ENCODE data around the gene EML4.

DNA sequence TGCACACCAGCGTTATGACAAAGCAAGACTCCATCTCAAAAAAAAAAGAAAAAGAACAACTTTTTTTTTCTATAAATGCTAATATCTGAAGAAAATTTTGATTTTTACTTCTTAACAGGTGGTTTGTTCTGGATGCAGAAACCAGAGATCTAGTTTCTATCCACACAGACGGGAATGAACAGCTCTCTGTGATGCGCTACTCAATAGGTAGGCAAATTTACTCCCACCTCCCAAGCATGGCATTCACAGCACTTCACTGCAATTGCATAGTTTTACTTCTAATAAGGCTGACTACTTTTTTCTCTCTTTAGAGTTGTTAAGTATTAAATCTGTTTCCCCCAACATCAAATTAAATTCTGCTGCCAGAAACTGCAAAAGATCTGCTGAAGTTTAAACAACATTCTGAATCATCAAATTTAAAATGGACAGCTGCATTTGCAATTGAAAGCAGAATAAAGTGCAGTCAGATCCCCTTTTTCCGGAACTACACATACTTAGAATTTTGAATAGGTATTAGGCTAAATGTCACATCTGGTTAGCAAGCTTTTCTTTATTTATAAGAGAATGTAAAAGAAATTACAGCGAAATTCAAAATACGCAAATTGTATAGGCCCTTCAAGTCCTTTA is 146.8 kb downstream of the EML4 start:
- TF ChIP-seq POLR2A (IDR thresholded peaks at IDR 0.05; ENCODE audit: low read length): no peak
- TF ChIP-seq GATA1 (IDR thresholded peaks at IDR 0.05; ENCODE audit: low read depth, low read length): no peak
